Endothelial cell of umbilical vein (primary cell): ENCODE data around the gene CXXC5.

ENCODE experiments used
- EZH2 ChIP-seq: IDR thresholded peaks from 2 replicates; pipeline ENCODE4 v1.6.1; 2012; ENCODE audit warnings: borderline replicate concordance, low read depth, mild to moderate bottlenecking, moderate library complexity, low read length, inconsistent platforms; ENCODE audit not compliant: severe bottlenecking
- MAX ChIP-seq: IDR thresholded peaks from 2 replicates; pipeline ENCODE4 v1.6.1; 2011; ENCODE audit not compliant: insufficient read depth, insufficient read length
- MYC ChIP-seq: IDR thresholded peaks from one replicate; pipeline ENCODE4 v1.6.1; 2011; ENCODE audit warnings: mild to moderate bottlenecking, low read depth, low read length
- POLR2A ChIP-seq: IDR thresholded peaks from 2 replicates; pipeline ENCODE4 v1.6.1; 2012; ENCODE audit warnings: low read depth, mild to moderate bottlenecking, control low read depth, low read length
- POLR2AphosphoS5 ChIP-seq: IDR thresholded peaks from 2 replicates; pipeline ENCODE4 v1.6.1; 2012; ENCODE audit warnings: low read depth, mild to moderate bottlenecking, control low read depth, low read length, moderate library complexity; ENCODE audit not compliant: insufficient read depth
- TF ChIP-seq, protein P1 (sequence below), 2 donors: IDR thresholded peaks; 1 replicate in 1 of 2; 2 replicates in 1 of 2; pipeline ENCODE4 v1.5.1; 2011; ENCODE audit warnings: low read length in 2 of 2, mild to moderate bottlenecking in 2 of 2, moderate library complexity in 2 of 2, control low read depth in 1 of 2, inconsistent platforms in 1 of 2, low read depth in 1 of 2; ENCODE audit not compliant: insufficient read depth in 1 of 2; ENCODE audit errors: extremely low read depth in 1 of 2

- no peak for TF ChIP-seq POLR2AphosphoS5
- no peak for TF ChIP-seq EZH2
- no peak for TF ChIP-seq MAX
- TF ChIP-seq, protein P1, sequence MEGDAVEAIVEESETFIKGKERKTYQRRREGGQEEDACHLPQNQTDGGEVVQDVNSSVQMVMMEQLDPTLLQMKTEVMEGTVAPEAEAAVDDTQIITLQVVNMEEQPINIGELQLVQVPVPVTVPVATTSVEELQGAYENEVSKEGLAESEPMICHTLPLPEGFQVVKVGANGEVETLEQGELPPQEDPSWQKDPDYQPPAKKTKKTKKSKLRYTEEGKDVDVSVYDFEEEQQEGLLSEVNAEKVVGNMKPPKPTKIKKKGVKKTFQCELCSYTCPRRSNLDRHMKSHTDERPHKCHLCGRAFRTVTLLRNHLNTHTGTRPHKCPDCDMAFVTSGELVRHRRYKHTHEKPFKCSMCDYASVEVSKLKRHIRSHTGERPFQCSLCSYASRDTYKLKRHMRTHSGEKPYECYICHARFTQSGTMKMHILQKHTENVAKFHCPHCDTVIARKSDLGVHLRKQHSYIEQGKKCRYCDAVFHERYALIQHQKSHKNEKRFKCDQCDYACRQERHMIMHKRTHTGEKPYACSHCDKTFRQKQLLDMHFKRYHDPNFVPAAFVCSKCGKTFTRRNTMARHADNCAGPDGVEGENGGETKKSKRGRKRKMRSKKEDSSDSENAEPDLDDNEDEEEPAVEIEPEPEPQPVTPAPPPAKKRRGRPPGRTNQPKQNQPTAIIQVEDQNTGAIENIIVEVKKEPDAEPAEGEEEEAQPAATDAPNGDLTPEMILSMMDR (IDR thresholded peaks at IDR 0.05; ENCODE audit: extremely low read depth in 1 of 2, insufficient read depth in 1 of 2, low read depth in 1 of 2, low read length in 2 of 2) = no peak
- TF ChIP-seq POLR2A = no peak
- no peak for TF ChIP-seq MYC
Measured at GRCh38 chr5:139641116-139642080, 6.8 kb upstream of the CXXC5 start.
